MM.1S (cell line): ENCODE results near the gene BRD1.

Source experiments
- DNase-seq: peaks from one replicate; pipeline ENCODE4 v3.0.0-alpha.2; 2015
- H2AFZ ChIP-seq: fragments of 300-600 bp; sonication (generic); 2 replicates; pipeline ENCODE4 v1.6.0; 2016; ENCODE audit warnings: antibody characterized with exemption, low read length
- H3F3A ChIP-seq: fragments of 300-600 bp; sonication (generic); 2 replicates; pipeline ENCODE4 v1.6.1; 2016; ENCODE audit warnings: mild to moderate bottlenecking, antibody characterized with exemption, low read length, moderate library complexity, mixed read lengths; ENCODE audit not compliant: insufficient read depth
- H3K27ac ChIP-seq: fragments of 300-600 bp; sonication (generic); 2 replicates; pipeline ENCODE4 v1.5.1; 2016; ENCODE audit warnings: mild to moderate bottlenecking, low read length
- H3K27me3 ChIP-seq: fragments of 300-600 bp; sonication (generic); replicated peaks from 2 replicates; pipeline ENCODE4 v1.6.0; 2016; ENCODE audit warnings: low read length; ENCODE audit not compliant: insufficient read depth
- H3K36me3 ChIP-seq: fragments of 300-600 bp; sonication (generic); replicated peaks from 2 replicates; pipeline ENCODE4 v1.6.1; 2016; ENCODE audit warnings: mild to moderate bottlenecking, low read length, mixed read lengths; ENCODE audit not compliant: insufficient read depth
- H3K4me1 ChIP-seq: fragments of 300-600 bp; sonication (generic); 2 replicates; pipeline ENCODE4 v1.6.1; 2016; ENCODE audit warnings: low read length, mixed read lengths
- H3K4me2 ChIP-seq: fragments of 300-600 bp; sonication (generic); 2 replicates; pipeline ENCODE4 v1.6.0; 2016; ENCODE audit warnings: low read depth, low read length
- H3K4me3 ChIP-seq: fragments of 300-600 bp; sonication (generic); 2 replicates; pipeline ENCODE4 v1.5.1; 2016; ENCODE audit warnings: low read length, mixed read lengths
- H3K79me2 ChIP-seq: fragments of 300-600 bp; sonication (generic); 2 replicates; pipeline ENCODE4 v1.6.1; 2016; ENCODE audit warnings: mixed run types, low read length, mixed read lengths
- H3K9ac ChIP-seq: fragments of 300-600 bp; sonication (generic); 2 replicates; pipeline ENCODE4 v1.6.1; 2016; ENCODE audit warnings: low read length, mixed read lengths
- H3K9me2 ChIP-seq: fragments of 300-600 bp; sonication (generic); replicated peaks from 2 replicates; pipeline ENCODE4 v1.6.1; 2016; ENCODE audit warnings: mild to moderate bottlenecking, low read length, mixed read lengths; ENCODE audit not compliant: insufficient read depth
- H3K9me3 ChIP-seq: fragments of 300-600 bp; sonication (generic); replicated peaks from 2 replicates; pipeline ENCODE4 v1.6.1; 2016; ENCODE audit warnings: mild to moderate bottlenecking, low read length, mixed read lengths; ENCODE audit not compliant: insufficient read depth
- H4K20me1 ChIP-seq: fragments of 300-600 bp; sonication (generic); 2 replicates; pipeline ENCODE4 v1.6.1; 2016; ENCODE audit warnings: mild to moderate bottlenecking, low read length, moderate library complexity, mixed read lengths; ENCODE audit not compliant: insufficient read depth
- EZH2 ChIP-seq: fragments of 300-600 bp; sonication (generic); optimal IDR thresholded peaks from 2 replicates; pipeline ENCODE3; 2017; ENCODE audit warnings: low read depth, mild to moderate bottlenecking, antibody characterized with exemption, low read length, mixed read lengths
- EZH2phosphoT487 ChIP-seq: fragments of 300-600 bp; sonication (generic); IDR thresholded peaks from 2 replicates; pipeline ENCODE4 v1.6.1; 2018; ENCODE audit warnings: antibody characterized with exemption, low read length
- TF ChIP-seq, protein P1 (sequence below): fragments of 300-600 bp; sonication (generic); IDR thresholded peaks from 2 replicates; pipeline ENCODE4 v1.5.1; 2016; ENCODE audit warnings: antibody characterized with exemption, low read length, mixed read lengths

Gene BRD1

DNA sequence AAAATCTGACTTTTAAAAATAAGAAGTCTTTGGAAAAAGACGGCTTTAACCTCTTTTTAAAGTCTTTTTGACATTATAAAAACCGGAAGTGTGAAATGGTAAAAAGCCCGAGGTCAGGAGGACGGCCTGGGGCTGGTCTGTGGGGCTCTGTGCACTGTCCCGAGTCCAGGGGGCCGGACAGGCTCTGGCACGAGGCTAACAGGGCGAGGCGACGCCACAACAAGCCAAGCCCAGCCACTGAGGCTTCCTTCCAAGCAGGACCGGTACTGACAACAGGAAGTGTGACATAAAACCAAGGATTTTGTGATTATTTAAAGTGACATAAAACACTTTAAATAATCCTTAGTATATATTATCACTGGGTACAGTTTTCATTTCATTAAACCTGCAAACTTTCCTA lies 39.2 kb downstream of the BRD1 start:
- no peak for DNase-seq
- Histone ChIP-seq H4K20me1 (peaks cover 9% of the 10 kb centered on the region), H3K9me3 (no peaks in the 10 kb centered on the region), H2AFZ (no peak overlapping the region), H3K4me3 (no peak overlapping the region), H3K9me2 (no peaks in the 10 kb centered on the region), H3K9ac (no peak overlapping the region), H3K4me2 (no peak overlapping the region), H3K4me1 (no peaks in the 10 kb centered on the region), H3K36me3 (peaks cover 4% of the 10 kb centered on the region; the same call in 1 of the 2 replicates), H3F3A (no peaks in the 10 kb centered on the region), H3K27me3 (no peaks in the 10 kb centered on the region), H3K79me2 (peaks cover 95% of the 10 kb centered on the region), H3K27ac (no peak overlapping the region)
- TF ChIP-seq EZH2 (no peak), EZH2phosphoT487 (no peak)
- TF ChIP-seq, protein P1, sequence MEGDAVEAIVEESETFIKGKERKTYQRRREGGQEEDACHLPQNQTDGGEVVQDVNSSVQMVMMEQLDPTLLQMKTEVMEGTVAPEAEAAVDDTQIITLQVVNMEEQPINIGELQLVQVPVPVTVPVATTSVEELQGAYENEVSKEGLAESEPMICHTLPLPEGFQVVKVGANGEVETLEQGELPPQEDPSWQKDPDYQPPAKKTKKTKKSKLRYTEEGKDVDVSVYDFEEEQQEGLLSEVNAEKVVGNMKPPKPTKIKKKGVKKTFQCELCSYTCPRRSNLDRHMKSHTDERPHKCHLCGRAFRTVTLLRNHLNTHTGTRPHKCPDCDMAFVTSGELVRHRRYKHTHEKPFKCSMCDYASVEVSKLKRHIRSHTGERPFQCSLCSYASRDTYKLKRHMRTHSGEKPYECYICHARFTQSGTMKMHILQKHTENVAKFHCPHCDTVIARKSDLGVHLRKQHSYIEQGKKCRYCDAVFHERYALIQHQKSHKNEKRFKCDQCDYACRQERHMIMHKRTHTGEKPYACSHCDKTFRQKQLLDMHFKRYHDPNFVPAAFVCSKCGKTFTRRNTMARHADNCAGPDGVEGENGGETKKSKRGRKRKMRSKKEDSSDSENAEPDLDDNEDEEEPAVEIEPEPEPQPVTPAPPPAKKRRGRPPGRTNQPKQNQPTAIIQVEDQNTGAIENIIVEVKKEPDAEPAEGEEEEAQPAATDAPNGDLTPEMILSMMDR: no peak

DNA sequence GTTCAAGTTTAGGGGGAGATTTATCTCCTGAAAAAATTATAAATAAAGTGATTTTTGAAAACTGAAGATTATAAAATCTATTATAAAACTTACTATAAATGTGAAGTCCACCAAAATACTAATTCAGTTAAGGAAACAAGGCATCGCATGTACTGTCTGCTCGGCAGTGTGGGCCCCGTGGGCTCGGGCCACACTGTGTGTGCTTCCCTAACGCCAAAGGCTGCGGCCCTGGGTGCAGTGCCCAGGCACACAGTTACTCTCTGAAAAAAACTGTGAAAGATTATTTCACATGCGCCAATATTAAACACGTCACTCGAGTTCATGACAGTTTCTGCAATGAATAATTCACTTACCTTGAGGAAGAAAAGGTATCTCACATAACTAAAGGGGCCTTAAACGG lies 39.8 kb downstream of the BRD1 start:
- Histone ChIP-seq H3K27me3 (no peaks in the 10 kb centered on the region), H2AFZ (no peak overlapping the region), H3K9me2 (no peaks in the 10 kb centered on the region), H3K9ac (no peak overlapping the region), H3F3A (no peaks in the 10 kb centered on the region), H3K4me3 (no peak overlapping the region), H3K4me1 (no peaks in the 10 kb centered on the region), H3K79me2 (peaks cover 95% of the 10 kb centered on the region), H3K36me3 (no peaks in the 10 kb centered on the region; the same call in 1 of the 2 replicates), H3K4me2 (no peak overlapping the region), H4K20me1 (peaks cover 9% of the 10 kb centered on the region), H3K9me3 (no peaks in the 10 kb centered on the region), H3K27ac (no peak overlapping the region)
- no peak for TF ChIP-seq EZH2phosphoT487
- TF ChIP-seq EZH2: no peak
- TF ChIP-seq, protein P1: no peak
- no peak for DNase-seq

DNA sequence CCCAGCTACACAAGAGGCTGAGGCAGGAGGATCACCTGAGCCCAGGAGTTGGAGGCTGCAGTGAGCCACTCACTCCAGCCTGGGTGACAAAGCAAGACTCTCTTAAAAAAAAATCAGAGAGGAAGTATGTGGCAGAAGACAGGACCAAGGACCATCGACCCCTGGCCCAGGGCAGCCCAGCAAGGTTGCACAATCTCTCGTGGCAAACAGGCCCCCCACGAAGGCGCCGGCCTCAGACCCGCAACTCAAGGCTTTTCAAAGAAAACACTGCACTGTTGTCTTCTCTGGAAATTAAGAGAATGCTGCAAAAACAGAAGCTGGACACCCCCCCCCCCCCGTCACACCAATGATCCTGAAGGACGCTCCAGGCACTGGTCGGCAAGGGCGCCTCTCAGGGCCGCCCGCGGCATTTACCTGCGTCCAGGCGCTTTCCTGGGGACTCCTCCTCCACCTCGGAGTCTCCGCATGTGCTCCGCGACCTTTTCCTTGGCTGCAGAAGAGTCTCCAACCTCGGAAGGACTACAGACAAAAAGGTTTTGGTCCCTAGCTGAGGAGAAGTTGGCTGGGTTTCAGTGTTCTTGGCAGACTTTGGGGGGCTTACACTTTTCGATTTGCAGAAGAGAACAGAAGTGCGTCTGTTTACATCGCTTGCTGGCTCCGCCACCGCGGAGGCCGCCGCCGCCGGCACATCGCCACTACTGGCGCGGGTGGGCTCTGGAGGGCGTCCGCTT lies 40.5 kb downstream of the BRD1 start:
- Histone ChIP-seq H3K36me3 (no peaks in the 10 kb centered on the region; the same call in 1 of the 2 replicates), H3K9me3 (no peaks in the 10 kb centered on the region), H3K27me3 (no peaks in the 10 kb centered on the region), H3K27ac (no peak overlapping the region), H3K4me1 (no peaks in the 10 kb centered on the region), H3K9ac (no peak overlapping the region), H3K79me2 (peaks cover 88% of the 10 kb centered on the region), H3K9me2 (no peaks in the 10 kb centered on the region), H2AFZ (no peak overlapping the region), H3K4me3 (no peak overlapping the region), H3K4me2 (no peak overlapping the region), H4K20me1 (peaks cover 9% of the 10 kb centered on the region), H3F3A (no peaks in the 10 kb centered on the region)
- no peak for TF ChIP-seq EZH2phosphoT487
- TF ChIP-seq, protein P1: no peak
- DNase-seq: no peak
